22Rv1 (cell line): Measurements from ENCODE around the gene TMED7.

Source experiments
- ZFX ChIP-seq: fragments of 450-650 bp; IDR thresholded peaks from 2 replicates; pipeline ENCODE4 v1.6.1; 2017; ENCODE audit warnings: antibody characterized with exemption, borderline replicate concordance
- TF ChIP-seq, protein P1 (sequence below): fragments of 450-650 bp; IDR thresholded peaks from 2 replicates; pipeline ENCODE4 v1.5.1; 2017; ENCODE audit warnings: mild to moderate bottlenecking

DNA sequence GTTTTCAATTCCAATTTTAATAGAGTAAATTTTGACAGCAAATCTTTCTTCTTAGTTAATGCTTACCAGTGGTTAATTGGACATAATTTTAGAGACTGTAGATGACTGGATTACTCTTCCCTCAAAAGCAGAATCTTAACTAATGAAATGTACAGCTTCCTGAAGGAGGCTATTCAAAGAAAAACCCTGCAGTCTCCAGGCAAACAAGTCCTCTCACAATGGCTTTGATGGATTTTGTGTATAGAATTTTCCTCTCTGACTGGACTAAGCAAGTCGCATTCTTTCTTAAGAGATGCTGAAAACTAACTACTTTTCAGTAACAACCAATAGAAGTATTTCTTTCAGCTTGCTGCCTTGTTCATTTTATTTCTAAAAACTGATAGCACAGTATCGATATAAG, 35.7 kb upstream of the TMED7 start:
- TF ChIP-seq, protein P1, sequence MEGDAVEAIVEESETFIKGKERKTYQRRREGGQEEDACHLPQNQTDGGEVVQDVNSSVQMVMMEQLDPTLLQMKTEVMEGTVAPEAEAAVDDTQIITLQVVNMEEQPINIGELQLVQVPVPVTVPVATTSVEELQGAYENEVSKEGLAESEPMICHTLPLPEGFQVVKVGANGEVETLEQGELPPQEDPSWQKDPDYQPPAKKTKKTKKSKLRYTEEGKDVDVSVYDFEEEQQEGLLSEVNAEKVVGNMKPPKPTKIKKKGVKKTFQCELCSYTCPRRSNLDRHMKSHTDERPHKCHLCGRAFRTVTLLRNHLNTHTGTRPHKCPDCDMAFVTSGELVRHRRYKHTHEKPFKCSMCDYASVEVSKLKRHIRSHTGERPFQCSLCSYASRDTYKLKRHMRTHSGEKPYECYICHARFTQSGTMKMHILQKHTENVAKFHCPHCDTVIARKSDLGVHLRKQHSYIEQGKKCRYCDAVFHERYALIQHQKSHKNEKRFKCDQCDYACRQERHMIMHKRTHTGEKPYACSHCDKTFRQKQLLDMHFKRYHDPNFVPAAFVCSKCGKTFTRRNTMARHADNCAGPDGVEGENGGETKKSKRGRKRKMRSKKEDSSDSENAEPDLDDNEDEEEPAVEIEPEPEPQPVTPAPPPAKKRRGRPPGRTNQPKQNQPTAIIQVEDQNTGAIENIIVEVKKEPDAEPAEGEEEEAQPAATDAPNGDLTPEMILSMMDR = no peak
- no peak for TF ChIP-seq ZFX
